ENCODE results near the gene ELAC2.

DNA sequence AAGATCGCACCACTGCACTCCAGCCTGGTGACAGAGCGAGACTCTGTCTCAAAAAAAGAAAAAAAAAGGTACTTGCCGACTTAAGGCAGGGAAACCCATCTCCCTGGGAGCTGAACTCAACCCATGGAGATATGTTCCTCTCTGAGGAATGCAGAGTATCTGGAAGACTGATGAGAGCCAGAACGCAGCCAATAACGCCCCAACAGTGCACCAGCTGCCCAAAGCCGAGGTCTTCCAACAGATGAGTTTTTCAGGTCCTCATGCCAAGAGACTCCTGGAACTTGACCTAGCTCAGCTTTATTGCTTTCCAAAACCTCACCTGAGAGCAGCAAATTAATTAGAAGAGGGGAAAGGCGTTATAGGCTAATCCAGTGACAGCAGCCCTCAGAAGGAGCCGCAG is 9.4 kb downstream of the ELAC2 start:
- TF ChIP-seq, protein P1, sequence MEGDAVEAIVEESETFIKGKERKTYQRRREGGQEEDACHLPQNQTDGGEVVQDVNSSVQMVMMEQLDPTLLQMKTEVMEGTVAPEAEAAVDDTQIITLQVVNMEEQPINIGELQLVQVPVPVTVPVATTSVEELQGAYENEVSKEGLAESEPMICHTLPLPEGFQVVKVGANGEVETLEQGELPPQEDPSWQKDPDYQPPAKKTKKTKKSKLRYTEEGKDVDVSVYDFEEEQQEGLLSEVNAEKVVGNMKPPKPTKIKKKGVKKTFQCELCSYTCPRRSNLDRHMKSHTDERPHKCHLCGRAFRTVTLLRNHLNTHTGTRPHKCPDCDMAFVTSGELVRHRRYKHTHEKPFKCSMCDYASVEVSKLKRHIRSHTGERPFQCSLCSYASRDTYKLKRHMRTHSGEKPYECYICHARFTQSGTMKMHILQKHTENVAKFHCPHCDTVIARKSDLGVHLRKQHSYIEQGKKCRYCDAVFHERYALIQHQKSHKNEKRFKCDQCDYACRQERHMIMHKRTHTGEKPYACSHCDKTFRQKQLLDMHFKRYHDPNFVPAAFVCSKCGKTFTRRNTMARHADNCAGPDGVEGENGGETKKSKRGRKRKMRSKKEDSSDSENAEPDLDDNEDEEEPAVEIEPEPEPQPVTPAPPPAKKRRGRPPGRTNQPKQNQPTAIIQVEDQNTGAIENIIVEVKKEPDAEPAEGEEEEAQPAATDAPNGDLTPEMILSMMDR (IDR thresholded peaks at IDR 0.05) = no peak
- no peak for TF ChIP-seq POLR2A (IDR thresholded peaks at IDR 0.05)

Data from Peyer's patch (tissue), 4 donors.